ENCODE measurements around the gene CLEC2L.

DNA sequence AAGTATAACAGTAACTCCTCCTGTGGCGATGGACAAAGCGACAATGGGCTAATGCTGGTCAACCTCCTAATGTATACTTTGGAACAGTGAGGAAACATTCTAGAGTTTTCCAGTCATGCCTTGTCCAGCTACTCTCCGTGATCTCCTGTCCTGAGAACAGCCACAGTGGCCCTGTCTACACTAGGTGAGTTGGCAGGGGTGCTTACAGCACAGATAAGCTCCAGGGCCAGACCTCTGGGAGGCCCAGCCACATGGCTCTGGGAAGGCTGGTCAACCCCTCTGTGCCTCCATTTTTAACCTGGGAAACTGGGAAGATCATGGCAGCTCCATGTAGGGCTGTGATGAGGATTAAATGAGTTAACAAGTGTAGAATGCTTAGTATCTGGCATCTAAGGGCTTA, 57.0 kb downstream of the CLEC2L start:
- TF ChIP-seq, protein P1, sequence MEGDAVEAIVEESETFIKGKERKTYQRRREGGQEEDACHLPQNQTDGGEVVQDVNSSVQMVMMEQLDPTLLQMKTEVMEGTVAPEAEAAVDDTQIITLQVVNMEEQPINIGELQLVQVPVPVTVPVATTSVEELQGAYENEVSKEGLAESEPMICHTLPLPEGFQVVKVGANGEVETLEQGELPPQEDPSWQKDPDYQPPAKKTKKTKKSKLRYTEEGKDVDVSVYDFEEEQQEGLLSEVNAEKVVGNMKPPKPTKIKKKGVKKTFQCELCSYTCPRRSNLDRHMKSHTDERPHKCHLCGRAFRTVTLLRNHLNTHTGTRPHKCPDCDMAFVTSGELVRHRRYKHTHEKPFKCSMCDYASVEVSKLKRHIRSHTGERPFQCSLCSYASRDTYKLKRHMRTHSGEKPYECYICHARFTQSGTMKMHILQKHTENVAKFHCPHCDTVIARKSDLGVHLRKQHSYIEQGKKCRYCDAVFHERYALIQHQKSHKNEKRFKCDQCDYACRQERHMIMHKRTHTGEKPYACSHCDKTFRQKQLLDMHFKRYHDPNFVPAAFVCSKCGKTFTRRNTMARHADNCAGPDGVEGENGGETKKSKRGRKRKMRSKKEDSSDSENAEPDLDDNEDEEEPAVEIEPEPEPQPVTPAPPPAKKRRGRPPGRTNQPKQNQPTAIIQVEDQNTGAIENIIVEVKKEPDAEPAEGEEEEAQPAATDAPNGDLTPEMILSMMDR (IDR thresholded peaks at IDR 0.05) = no peak
- TF ChIP-seq POLR2A (IDR thresholded peaks at IDR 0.05) = no peak
